Spleen (tissue), 7 donors: ENCODE results near the gene GPR183.

ENCODE experiments used
- POLR2A ChIP-seq, 3 donors: fragments of 450-650 bp; IDR thresholded peaks; one replicate each; pipeline ENCODE4 v1.5.1; 2017; ENCODE audit warnings: antibody characterized with exemption in 3 of 3, mild to moderate bottlenecking in 1 of 3
- TF ChIP-seq, protein P1 (sequence below), 11 experiments: fragments of 200-600 bp in 7 of 11; fragments of 450-650 bp in 4 of 11; sonication (generic) in 4 of 11; IDR thresholded peaks in 8 of 11; conservative IDR thresholded peaks in 3 of 11; 1 replicate in 7 of 11; 2 replicates in 4 of 11; pipeline versions ENCODE4 v1.4.0 to v1.8.0; 2016 to 2021; ENCODE audit warnings: antibody characterized with exemption in 11 of 11, inconsistent platforms in 4 of 11, mild to moderate bottlenecking in 1 of 11
- donor health status: DM: no; HTN: no; CAD: no; lungs with moderate emphysema.
- donor health status: DM: no; HTN: no; CAD: no.
- donor health status: DM: no; HTN: no; CAD: no.

- no peak for TF ChIP-seq POLR2A (IDR thresholded peaks at IDR 0.05)
- TF ChIP-seq, protein P1, sequence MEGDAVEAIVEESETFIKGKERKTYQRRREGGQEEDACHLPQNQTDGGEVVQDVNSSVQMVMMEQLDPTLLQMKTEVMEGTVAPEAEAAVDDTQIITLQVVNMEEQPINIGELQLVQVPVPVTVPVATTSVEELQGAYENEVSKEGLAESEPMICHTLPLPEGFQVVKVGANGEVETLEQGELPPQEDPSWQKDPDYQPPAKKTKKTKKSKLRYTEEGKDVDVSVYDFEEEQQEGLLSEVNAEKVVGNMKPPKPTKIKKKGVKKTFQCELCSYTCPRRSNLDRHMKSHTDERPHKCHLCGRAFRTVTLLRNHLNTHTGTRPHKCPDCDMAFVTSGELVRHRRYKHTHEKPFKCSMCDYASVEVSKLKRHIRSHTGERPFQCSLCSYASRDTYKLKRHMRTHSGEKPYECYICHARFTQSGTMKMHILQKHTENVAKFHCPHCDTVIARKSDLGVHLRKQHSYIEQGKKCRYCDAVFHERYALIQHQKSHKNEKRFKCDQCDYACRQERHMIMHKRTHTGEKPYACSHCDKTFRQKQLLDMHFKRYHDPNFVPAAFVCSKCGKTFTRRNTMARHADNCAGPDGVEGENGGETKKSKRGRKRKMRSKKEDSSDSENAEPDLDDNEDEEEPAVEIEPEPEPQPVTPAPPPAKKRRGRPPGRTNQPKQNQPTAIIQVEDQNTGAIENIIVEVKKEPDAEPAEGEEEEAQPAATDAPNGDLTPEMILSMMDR (IDR thresholded peaks at IDR 0.05 in 8 of 11, conservative IDR thresholded peaks at IDR 0.05 in 3 of 11) = no peak
Observed at GRCh38 chr13:99354371-99354951, 47.3 kb upstream of the GPR183 start.
